Measurements from ENCODE around the gene PI4KB. TPM values are rescaled to one million over a fixed set of nuclear protein-coding genes. Genes with fewer than 3 reads are reported as not detected.

Gene PI4KB
- polyA plus RNA-seq, 3 donors from 2014 or later, result 35.1 to 65.7 (median 57.9) TPM

GRCh38 chr1:151312411-151312810 lies 14.8 kb downstream of the PI4KB start:
- H3K27me3 Mint-ChIP-seq (ENCODE audit: low read depth in 3 of 3), result no peaks in the 10 kb centered on the region
- no peak overlapping the region for H3K27ac Mint-ChIP-seq
- DNase-seq, result no peak
- H3K4me3 Mint-ChIP-seq, result no peak overlapping the region
- peaks cover 0 to 62% (median 16%) of the 10 kb centered on the region in 3 donors for H3K36me3 Mint-ChIP-seq
- H3K9me3 Mint-ChIP-seq, result no peaks in the 10 kb centered on the region
- peaks cover 9 to 56% of the 10 kb centered on the region in 2 donors for H3K4me1 Mint-ChIP-seq

- H3K36me3 Mint-ChIP-seq, result peaks cover 3 to 65% (median 19%) of the 10 kb centered on the region in 3 donors
- no peaks in the 10 kb centered on the region for H3K27me3 Mint-ChIP-seq (ENCODE audit: low read depth in 3 of 3)
- peak overlapping the region in 5 of 6 donors; percentile 20 to 67 (median 46) for H3K27ac Mint-ChIP-seq
- peaks cover 9 to 56% of the 10 kb centered on the region in 2 donors for H3K4me1 Mint-ChIP-seq
- H3K9me3 Mint-ChIP-seq, result no peaks in the 10 kb centered on the region
- no peak overlapping the region for H3K4me3 Mint-ChIP-seq
- peak in 1 of 3 donors; percentile 21 for DNase-seq
Observed at GRCh38 chr1:151311589-151312331, 15.5 kb downstream of the PI4KB start.

GRCh38 chr1:151311011-151311410 lies 16.2 kb downstream of the PI4KB start:
- Mint-ChIP-seq H3K9me3 (no peaks in the 10 kb centered on the region), H3K4me1 (peaks cover 9 to 51% of the 10 kb centered on the region in 2 donors), H3K36me3 (peaks cover 4 to 64% (median 17%) of the 10 kb centered on the region in 3 donors), H3K27me3 (ENCODE audit: low read depth in 3 of 3) (no peaks in the 10 kb centered on the region), H3K27ac (peak overlapping the region in 4 of 6 donors; percentile 20 to 48 (median 42)), H3K4me3 (no peak overlapping the region)
- DNase-seq, result no peak

DNA sequence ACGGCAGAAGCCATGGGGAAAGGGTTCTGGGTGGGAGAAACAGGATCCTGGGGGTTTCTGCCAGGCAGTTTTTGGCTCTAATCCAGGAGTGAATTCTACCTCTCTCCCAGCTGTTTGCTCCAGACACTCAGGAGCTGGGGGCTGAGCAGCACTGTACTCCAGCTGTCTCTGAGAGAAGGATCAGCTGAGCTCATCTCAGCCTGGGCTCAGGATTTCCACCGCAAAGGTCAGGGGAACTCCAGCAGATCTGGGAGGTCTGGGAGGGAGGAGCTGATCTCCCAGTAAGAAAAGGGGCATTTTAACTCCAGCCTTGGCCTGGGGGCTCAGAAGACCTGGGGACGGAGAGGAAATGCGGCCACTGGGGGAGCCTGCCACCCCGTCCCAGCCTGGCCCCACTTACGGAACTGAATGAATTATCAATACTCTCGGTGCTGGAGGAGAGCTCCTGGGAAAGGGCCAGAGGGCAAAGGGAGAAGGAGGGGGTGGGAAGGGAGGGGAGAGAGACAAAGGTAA lies 17.3 kb downstream of the PI4KB start:
- DNase-seq, result no peak
- Mint-ChIP-seq H3K4me3 (no peak overlapping the region), H3K27ac (no peak overlapping the region), H3K4me1 (peaks cover 9 to 46% of the 10 kb centered on the region in 2 donors), H3K9me3 (no peaks in the 10 kb centered on the region), H3K36me3 (peaks cover 14 to 68% (median 25%) of the 10 kb centered on the region in 3 donors), H3K27me3 (ENCODE audit: low read depth in 3 of 3) (peaks cover 0 to 2% (median 0%) of the 10 kb centered on the region in 3 donors)

- peaks cover 5 to 23% (median 18%) of the 10 kb centered on the region in 3 donors for H3K27me3 Mint-ChIP-seq (ENCODE audit: low read depth in 3 of 3)
- H3K27ac Mint-ChIP-seq, result peak overlapping the region; percentile 71 to 95 (median 80)
- H3K4me3 Mint-ChIP-seq, result no peak overlapping the region
- peaks cover 34 to 40% of the 10 kb centered on the region in 2 donors for H3K4me1 Mint-ChIP-seq
- no peaks in the 10 kb centered on the region for H3K9me3 Mint-ChIP-seq
- DNase-seq, result no peak
- H3K36me3 Mint-ChIP-seq, result peaks cover 10 to 34% (median 24%) of the 10 kb centered on the region in 3 donors
Observed at GRCh38 chr1:151294742-151295462, 32.3 kb downstream of the PI4KB start.

DNA sequence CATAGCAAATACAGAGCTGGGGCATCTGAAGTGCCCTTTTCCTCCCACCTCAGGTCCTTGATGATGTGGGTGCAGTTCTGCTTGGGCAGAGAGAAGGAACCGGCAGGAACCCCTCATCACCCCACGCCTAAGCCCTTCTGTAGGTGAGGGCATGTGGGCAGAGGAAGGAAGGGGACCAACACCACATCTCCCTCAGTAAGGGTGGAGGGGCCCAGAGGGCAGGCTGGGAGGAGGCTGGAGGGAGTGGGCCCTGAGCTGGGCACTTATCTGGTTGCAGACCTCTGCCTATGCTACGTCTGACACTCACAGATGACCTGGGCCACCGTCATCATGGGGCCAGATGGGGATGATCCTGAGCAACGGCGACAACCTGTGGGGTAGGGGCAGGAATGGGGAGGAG lies 34.1 kb downstream of the PI4KB start:
- Mint-ChIP-seq H3K27me3 (ENCODE audit: low read depth in 3 of 3) (peaks cover 8 to 25% (median 21%) of the 10 kb centered on the region in 3 donors), H3K4me3 (peak overlapping the region in 4 of 5 donors; percentile 39 to 57 (median 50)), H3K4me1 (peaks cover 52 to 58% of the 10 kb centered on the region in 2 donors), H3K9me3 (no peaks in the 10 kb centered on the region), H3K36me3 (peaks cover 11 to 24% (median 14%) of the 10 kb centered on the region in 3 donors), H3K27ac (peak overlapping the region; percentile 93 to 98 (median 97))
- DNase-seq, result no peak

DNA sequence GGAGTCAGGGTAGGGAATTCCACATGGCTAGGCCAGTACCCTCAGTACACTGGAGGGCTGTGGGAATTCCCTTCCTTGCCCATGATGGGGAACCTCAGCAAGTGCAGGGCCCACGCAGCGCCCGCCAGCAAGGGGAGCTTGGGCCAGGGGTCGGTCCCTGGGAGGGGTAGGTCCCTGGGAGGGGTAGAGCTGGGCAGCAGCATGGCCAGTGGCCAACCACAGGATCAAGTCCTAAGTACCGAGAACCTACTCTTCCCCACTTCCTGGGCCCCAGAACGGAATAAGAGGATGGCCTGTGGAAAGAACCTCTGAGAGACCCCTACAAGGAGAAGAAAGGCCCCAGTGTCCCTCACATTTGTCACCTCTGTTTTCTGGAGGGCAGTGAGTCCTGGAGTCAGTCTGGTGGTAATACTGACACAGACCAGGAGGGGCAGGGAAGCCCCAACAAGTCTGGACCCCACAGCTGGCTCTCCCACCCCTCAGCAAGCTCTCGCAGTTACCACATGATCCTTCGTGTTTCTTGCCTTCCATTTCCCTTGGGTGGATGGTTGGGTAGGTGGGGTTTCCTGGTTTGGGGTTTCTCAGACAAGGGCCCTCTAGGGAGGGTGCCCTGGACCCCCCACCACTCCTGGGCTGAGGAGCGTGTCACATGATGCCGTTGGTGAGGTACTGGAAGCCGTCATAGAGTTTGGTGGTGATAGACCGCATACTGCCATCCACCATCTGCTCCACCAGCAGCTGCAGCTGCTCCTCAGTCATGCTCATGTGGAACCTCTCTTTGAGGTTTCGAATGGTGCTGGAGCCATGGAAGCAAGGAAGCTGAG lies 34.8 kb downstream of the PI4KB start:
- no peaks in the 10 kb centered on the region for H3K9me3 Mint-ChIP-seq
- H3K4me1 Mint-ChIP-seq, result peaks cover 56 to 59% of the 10 kb centered on the region in 2 donors
- DNase-seq, result peak; percentile 80 to 84 (median 81)
- peaks cover 8 to 25% (median 21%) of the 10 kb centered on the region in 3 donors for H3K27me3 Mint-ChIP-seq (ENCODE audit: low read depth in 3 of 3)
- H3K4me3 Mint-ChIP-seq, result peak overlapping the region; percentile 39 to 57 (median 49)
- peak overlapping the region; percentile 93 to 98 (median 97) for H3K27ac Mint-ChIP-seq
- H3K36me3 Mint-ChIP-seq, result peaks cover 7 to 19% (median 10%) of the 10 kb centered on the region in 3 donors

DNA sequence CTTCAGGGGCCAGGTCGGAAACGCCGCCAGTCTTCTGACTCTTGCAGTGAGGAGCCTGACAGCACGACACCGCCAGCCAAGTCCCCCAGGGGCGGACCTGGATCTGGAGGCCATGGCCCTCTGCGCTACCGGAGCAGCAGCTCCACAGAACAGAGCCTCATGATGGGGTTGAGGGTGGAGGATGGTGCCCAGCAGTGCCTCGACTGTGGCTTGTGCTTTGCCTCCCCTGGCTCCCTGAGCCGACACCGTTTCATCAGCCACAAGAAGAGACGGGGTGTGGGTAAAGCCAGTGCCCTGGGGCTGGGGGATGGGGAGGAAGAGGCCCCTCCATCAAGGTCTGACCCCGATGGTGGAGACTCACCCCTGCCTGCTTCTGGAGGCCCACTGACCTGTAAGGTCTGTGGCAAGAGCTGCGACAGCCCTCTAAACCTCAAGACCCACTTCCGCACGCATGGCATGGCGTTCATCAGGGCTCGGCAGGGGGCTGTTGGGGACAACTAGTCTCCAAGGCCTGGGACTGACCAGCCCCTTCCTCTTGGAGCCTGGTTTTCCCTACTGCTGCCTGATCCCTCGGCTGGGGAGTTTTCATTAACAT lies 36.4 kb downstream of the PI4KB start:
- Mint-ChIP-seq H3K27me3 (ENCODE audit: low read depth in 3 of 3) (peaks cover 8 to 25% (median 21%) of the 10 kb centered on the region in 3 donors), H3K36me3 (peaks cover 7 to 24% (median 13%) of the 10 kb centered on the region in 3 donors), H3K4me3 (peak overlapping the region; percentile 64 to 67 (median 66)), H3K4me1 (peaks cover 63 to 64% of the 10 kb centered on the region in 2 donors), H3K9me3 (no peaks in the 10 kb centered on the region), H3K27ac (peak overlapping the region; percentile 80 to 95 (median 89))
- peak; percentile 75 to 82 (median 81) for DNase-seq

GRCh38 chr1:151289991-151290708 lies 37.1 kb downstream of the PI4KB start:
- Mint-ChIP-seq H3K9me3 (no peaks in the 10 kb centered on the region), H3K4me1 (peaks cover 64 to 65% of the 10 kb centered on the region in 2 donors), H3K4me3 (peak overlapping the region; percentile 64 to 67 (median 66)), H3K36me3 (peaks cover 7 to 23% (median 13%) of the 10 kb centered on the region in 3 donors), H3K27me3 (ENCODE audit: low read depth in 3 of 3) (peaks cover 8 to 25% (median 21%) of the 10 kb centered on the region in 3 donors), H3K27ac (peak overlapping the region; percentile 80 to 95 (median 89))
- no peak for DNase-seq

DNA sequence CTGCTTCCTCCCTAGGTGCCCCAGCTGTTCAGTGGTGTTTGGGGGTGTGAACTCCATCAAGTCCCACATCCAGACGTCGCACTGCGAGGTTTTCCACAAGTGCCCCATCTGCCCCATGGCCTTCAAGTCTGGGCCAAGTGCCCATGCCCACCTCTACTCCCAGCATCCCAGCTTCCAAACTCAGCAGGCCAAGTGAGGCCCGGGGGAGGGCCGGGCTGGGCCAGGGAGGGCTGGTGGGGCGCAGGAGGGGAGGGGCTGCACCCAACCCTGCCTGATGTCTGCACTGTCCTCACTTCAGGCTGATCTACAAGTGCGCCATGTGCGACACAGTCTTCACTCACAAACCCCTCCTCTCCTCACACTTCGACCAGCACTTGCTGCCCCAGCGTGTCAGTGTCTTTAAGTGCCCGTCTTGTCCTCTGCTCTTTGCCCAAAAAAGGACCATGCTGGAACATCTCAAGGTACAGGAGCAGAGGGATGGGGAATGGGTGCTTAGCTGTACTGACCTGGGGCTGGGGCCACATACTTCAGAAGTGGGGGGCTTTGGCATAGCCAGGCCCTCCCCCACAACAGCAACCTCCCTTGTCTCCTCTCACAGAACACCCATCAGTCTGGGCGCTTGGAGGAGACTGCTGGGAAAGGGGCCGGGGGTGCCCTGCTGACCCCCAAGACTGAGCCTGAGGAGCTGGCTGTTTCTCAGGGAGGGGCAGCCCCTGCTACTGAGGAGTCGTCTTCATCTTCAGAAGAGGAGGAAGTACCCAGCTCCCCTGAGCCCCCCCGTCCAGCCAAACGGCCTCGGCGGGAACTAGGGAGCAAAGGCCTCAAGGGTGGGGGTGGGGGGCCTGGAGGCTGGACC lies 37.9 kb downstream of the PI4KB start:
- Mint-ChIP-seq H3K4me1 (peaks cover 70 to 73% of the 10 kb centered on the region in 2 donors), H3K36me3 (peaks cover 8 to 16% (median 9%) of the 10 kb centered on the region in 3 donors), H3K4me3 (peak overlapping the region; percentile 21 to 67 (median 50)), H3K27ac (peak overlapping the region; percentile 70 to 95 (median 83)), H3K9me3 (no peaks in the 10 kb centered on the region), H3K27me3 (ENCODE audit: low read depth in 3 of 3) (peaks cover 8 to 25% (median 23%) of the 10 kb centered on the region in 3 donors)
- no peak for DNase-seq

DNA sequence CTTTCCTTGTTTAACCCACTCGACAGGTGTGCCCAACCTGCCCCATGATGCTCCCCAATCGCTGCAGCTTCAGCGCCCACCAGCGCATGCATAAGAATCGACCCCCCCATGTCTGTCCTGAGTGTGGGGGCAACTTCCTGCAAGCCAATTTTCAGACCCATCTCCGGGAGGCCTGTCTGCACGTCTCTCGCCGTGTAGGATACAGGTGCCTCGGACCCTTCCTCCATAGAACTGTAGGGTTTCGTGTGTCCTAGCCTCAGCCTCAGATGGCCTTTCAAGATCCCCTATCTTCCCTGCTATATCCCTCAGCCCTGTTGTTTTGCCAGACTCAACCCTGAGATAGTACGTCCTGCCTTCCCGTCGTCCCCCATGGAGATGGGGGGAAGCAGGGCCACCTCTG lies 38.7 kb downstream of the PI4KB start:
- no peak for DNase-seq
- H3K9me3 Mint-ChIP-seq, result no peaks in the 10 kb centered on the region
- peak overlapping the region; percentile 48 to 95 (median 80) for H3K27ac Mint-ChIP-seq
- peaks cover 8 to 25% (median 21%) of the 10 kb centered on the region in 3 donors for H3K27me3 Mint-ChIP-seq (ENCODE audit: low read depth in 3 of 3)
- peaks cover 76 to 77% of the 10 kb centered on the region in 2 donors for H3K4me1 Mint-ChIP-seq
- peak overlapping the region; percentile 2 to 50 (median 48) for H3K4me3 Mint-ChIP-seq
- peaks cover 9 to 14% (median 9%) of the 10 kb centered on the region in 3 donors for H3K36me3 Mint-ChIP-seq

Measured in immature natural killer cell (primary cell).